Erythroblast (primary cell): ENCODE data around the gene TRIM33.

Experiments
- GATA1 ChIP-seq: IDR thresholded peaks from 2 replicates; pipeline ENCODE4 v1.6.1; 2011; ENCODE audit warnings: low read depth, mild to moderate bottlenecking, control low read depth, low read length, moderate library complexity
- POLR2A ChIP-seq: IDR thresholded peaks from 2 replicates; pipeline ENCODE4 v1.6.1; 2011; ENCODE audit warnings: mild to moderate bottlenecking, low read length

GRCh38 chr1:114552106-114552639 is 41.2 kb upstream of the TRIM33 start:
- TF ChIP-seq POLR2A (no peak), GATA1 (no peak)
